ENCODE results near the gene IKZF2.
A peak's percentile ranks its signal among the peaks of the same experiment; 100 is the strongest.

Gene IKZF2

DNA sequence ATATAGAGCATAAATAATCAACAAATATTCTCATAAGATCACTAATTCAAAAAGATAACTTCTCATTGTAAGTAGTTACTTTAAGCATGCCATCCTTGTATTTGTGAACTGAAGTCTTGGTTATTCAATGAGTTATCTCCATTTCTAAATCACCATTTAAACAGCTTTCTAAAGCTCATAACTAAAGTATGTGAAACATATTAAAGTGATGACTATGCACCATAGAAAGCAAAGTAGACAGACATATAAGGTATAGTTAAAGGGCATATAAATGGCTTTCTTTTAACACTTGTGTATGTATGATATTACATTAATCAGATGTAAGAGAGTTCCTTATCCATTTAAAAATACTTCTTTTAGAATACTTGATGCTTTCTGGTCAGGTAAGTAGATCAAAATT lies 83.5 kb downstream of the IKZF2 start:
- TF ChIP-seq CTCF (IDR thresholded peaks at IDR 0.05; ENCODE audit: low read depth, low read length): no peak
- no peak overlapping the region for H3K4me3 ChIP-seq (replicated peaks in 1 of 2; ENCODE audit: low read depth in 2 of 2, low read length in 2 of 2)
- peak in 1 of 2 donors; percentile 43 for DNase-seq (ENCODE audit: low read depth in 2 of 2)

DNA sequence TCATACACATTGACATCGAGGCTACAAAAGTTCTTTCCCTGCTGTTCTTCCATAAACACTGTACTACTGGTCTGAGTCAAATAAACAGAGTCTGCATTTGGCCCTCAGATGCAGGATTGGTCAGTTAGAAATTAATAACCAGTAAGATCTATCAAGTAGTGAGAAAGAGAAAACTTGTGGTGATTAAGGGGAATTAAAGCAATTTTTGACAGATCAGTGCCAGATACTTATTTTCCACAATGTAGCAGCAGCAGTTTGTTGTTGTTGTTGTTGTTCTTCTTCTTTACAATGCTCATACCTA lies 85.0 kb downstream of the IKZF2 start:
- no peak overlapping the region for H3K4me3 ChIP-seq (replicated peaks in 1 of 2; ENCODE audit: low read depth in 2 of 2, low read length in 2 of 2)
- no peak for TF ChIP-seq CTCF (IDR thresholded peaks at IDR 0.05; ENCODE audit: low read depth, low read length)
- DNase-seq (ENCODE audit: low read depth in 2 of 2): no peak

- DNase-seq (ENCODE audit: low read depth in 2 of 2): peak; percentile 64 to 72
- TF ChIP-seq CTCF (IDR thresholded peaks at IDR 0.05; ENCODE audit: low read depth, low read length): no peak
- peak overlapping the region in 1 of 2 donors; percentile 1 for H3K4me3 ChIP-seq (replicated peaks in 1 of 2; ENCODE audit: low read depth in 2 of 2, low read length in 2 of 2)
Observed at GRCh38 chr2:213065583-213066442, 85.6 kb downstream of the IKZF2 start.

- no peak for TF ChIP-seq CTCF (IDR thresholded peaks at IDR 0.05; ENCODE audit: low read depth, low read length)
- no peak for DNase-seq (ENCODE audit: low read depth in 2 of 2)
- H3K4me3 ChIP-seq (replicated peaks in 1 of 2; ENCODE audit: low read depth in 2 of 2, low read length in 2 of 2): no peak overlapping the region
Observed at GRCh38 chr2:213064099-213064498, 87.3 kb downstream of the IKZF2 start.

DNA sequence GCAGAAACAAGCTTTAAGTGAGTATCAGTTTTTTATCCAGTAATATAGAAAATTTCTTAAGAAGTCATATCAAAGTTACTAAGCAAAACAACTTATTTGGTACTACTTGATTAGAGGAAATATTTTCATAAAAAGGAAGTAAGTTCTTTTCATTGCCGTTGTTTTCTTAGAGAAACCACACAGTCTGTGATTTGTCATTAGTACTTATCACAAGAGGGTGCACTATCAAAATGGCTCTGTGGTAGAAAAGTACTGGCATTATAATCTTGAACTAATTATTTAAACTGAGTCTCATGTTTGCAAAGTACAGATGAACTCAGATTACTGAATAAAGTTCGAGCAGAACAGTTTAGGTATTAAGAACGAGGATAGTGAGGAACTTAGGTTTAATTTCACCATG lies 93.4 kb downstream of the IKZF2 start:
- DNase-seq (ENCODE audit: low read depth in 2 of 2): peak; percentile 17 to 20

DNA sequence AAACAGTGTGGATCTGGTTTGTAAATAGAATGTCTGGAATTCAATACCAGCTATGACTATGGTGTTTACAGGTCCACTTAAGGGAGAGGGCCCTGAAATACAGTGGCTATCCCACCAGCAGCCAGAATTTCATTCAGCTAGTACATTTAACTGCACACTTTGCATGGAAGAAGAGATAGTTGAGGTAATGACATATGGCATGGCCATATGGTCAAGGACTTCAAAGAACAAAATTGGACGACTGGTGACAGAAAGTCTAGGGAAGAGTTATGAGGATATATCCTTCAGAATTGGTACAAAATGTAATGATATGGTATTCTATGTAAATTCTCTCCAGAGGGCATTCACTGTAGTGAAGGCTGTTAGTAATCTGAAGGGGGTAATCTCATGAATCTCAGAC lies 105.0 kb downstream of the IKZF2 start:
- no peak for DNase-seq (ENCODE audit: low read depth in 2 of 2)
- H3K4me3 ChIP-seq (replicated peaks in 1 of 2; ENCODE audit: low read depth in 2 of 2, low read length in 2 of 2): no peak overlapping the region
- TF ChIP-seq CTCF (IDR thresholded peaks at IDR 0.05; ENCODE audit: low read depth, low read length): no peak

More for the DNA sequence above, 93.4 kb downstream of the IKZF2 start:
- no peak overlapping the region for H3K4me3 ChIP-seq (replicated peaks in 1 of 2; ENCODE audit: low read depth in 2 of 2, low read length in 2 of 2)
- no peak for TF ChIP-seq CTCF (IDR thresholded peaks at IDR 0.05; ENCODE audit: low read depth, low read length)

GRCh38 chr2:213043566-213043965 lies 107.8 kb downstream of the IKZF2 start:
- no peak for DNase-seq (ENCODE audit: low read depth in 2 of 2)
- TF ChIP-seq CTCF (IDR thresholded peaks at IDR 0.05; ENCODE audit: low read depth, low read length): no peak
- H3K4me3 ChIP-seq (replicated peaks in 1 of 2; ENCODE audit: low read depth in 2 of 2, low read length in 2 of 2): no peak overlapping the region
